ENCODE measurements around the gene TMEM132C.

DNA sequence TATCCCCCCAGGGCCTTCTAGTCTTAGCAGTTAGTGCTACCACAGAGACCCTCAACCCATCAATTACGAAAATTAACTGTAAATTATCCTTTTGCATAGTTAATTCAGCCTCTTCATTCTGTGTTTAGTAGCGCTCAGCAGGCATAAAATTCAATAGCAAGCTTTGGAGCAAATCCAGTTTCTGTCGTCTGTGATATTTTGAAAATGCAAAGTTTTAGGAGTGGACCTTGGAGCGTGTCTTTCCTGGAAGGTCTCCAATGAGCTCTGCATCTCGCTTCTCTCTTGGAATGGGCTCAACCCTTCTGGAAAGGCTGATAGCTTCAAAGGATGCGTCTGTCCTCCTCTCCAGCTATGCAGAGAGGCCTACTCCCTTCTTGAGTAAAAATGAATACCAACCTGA, 333.9 kb downstream of the TMEM132C start:
- TF ChIP-seq EZH2 (optimal IDR thresholded peaks at IDR 0.05; ENCODE audit: low read depth, low read length) (no peak), EZH2phosphoT487 (IDR thresholded peaks at IDR 0.05; ENCODE audit: low read length) (no peak)
- TF ChIP-seq, protein P1, sequence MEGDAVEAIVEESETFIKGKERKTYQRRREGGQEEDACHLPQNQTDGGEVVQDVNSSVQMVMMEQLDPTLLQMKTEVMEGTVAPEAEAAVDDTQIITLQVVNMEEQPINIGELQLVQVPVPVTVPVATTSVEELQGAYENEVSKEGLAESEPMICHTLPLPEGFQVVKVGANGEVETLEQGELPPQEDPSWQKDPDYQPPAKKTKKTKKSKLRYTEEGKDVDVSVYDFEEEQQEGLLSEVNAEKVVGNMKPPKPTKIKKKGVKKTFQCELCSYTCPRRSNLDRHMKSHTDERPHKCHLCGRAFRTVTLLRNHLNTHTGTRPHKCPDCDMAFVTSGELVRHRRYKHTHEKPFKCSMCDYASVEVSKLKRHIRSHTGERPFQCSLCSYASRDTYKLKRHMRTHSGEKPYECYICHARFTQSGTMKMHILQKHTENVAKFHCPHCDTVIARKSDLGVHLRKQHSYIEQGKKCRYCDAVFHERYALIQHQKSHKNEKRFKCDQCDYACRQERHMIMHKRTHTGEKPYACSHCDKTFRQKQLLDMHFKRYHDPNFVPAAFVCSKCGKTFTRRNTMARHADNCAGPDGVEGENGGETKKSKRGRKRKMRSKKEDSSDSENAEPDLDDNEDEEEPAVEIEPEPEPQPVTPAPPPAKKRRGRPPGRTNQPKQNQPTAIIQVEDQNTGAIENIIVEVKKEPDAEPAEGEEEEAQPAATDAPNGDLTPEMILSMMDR (IDR thresholded peaks at IDR 0.05; ENCODE audit: low read length), result no peak

Measured in MM.1S (cell line).